Stimulated activated CD8-positive, alpha-beta memory T cell treated with anti-CD3 and anti-CD28 coated beads, Interleukin-7, amount 100 ng/mL, for 4 hours (primary cell): Measurements from ENCODE around the gene CHSY1.
A peak's percentile ranks its signal among the peaks of the same experiment; 100 is the strongest.

Source experiments
- DNase-seq, 2 donors: peaks; one replicate each; pipeline ENCODE4 v3.0.0-alpha.2; 2020; ENCODE audit warnings: low read depth in 2 of 2

Gene CHSY1

DNA sequence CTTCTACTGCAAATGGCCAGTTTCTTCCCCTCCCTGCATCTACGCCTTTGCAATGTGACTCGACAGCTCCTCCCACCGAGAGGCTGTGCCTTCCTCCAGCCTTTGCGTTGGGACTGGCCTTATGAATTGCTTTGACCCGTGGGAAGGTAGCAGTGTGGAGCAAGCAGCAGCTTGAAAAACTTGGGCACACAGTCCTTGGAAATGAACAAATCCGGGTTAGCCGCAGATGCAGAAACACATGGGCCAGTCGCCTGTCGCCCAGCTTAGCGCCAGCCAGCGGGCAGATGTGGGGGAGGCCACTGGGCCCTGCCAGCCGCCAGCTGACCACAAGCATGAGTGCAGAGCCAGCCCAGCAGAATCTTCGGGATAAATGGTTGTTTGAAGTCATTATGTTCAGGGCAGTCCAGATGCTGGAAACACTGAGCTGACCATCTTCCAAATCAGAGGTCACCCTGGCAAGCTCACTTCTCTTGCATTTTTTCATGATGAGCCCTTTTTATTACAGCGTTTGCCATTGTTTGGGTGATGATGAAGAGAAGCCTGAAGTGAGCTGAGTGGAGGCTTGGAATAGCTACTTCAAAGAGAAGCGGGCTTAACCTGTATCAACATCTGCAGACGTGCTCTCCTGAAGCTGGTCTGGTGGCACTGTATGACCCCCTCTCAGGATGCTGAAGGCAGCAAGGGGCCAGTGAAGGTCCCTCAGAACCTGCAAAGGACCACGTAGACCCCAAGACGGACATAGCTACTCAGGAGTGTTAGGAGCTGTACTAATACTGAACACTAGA lies 15.7 kb upstream of the CHSY1 start:
- DNase-seq, result no peak

DNA sequence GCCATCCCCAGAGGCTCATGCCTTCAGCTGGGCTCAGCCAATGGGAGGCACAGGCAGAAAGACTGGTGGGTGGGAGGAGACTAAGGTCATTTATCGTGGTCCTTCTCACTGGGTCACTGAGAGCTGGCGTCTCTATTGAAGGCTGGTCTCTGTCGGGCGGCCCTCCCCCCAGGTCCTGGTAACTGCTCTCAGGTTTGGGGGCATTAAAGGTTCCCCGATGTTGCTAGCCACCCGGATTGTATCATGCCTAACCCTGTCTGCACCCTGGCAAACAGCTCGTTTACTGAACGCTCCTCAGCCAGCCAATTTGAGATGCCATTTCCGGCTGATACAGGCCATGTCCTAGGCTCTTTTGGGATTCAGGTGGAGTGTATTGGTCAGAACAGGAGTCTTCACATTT lies 14.9 kb upstream of the CHSY1 start:
- DNase-seq, result no peak

DNA sequence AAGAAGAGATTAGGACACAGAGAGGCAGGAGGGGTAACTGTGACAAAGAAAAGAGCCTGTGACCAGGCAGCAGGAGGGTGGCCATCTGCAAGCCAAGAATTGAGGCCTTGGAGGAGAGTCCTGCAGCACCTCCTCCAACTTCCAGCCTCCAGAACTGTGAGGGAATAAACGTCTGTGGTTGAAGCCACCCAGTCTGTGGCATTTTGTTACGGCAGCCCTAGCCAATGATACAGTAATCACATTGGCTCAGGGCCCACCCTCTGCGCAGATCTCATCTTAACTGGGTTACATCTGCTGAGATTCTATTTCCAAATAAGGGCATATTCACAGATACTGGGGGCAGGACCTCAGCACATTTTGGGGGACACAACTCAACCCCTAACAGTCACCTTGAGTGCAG lies 14.2 kb upstream of the CHSY1 start:
- no peak for DNase-seq

DNA sequence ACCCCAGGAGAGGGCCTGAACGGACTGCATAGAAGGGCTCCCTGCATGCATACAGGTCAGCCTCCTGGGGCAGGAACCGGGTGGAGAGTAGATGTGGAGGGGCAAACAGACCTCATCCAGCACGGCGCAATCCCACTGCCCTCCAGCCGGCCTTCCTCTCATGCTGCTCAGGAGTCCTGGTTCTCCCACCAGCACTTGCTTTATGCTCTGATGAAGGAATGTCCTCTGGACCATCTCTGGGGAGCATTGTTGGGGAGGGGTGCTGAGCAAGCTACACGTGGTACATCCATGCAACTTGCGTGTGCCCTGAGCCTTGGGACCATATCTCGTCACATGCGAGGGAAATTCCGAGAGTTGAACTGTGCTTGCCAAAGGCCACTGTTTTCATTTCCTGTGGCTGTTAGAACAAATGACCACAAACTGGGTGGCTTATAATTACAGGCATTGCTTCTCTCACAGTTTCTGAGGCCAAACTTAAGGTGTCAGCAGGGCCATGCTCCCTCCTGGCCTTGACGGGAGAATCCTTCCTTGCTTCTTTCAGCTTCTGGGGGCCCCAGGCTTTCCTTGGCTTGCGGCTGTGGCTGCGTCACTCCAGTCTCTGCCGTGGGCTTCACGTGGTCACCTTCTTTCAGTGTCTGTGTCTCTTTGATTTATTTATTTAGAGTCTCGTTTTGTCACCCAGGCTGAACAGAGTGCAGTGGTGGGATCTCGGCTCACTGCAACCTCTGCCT lies 13.2 kb upstream of the CHSY1 start:
- DNase-seq, result no peak

DNA sequence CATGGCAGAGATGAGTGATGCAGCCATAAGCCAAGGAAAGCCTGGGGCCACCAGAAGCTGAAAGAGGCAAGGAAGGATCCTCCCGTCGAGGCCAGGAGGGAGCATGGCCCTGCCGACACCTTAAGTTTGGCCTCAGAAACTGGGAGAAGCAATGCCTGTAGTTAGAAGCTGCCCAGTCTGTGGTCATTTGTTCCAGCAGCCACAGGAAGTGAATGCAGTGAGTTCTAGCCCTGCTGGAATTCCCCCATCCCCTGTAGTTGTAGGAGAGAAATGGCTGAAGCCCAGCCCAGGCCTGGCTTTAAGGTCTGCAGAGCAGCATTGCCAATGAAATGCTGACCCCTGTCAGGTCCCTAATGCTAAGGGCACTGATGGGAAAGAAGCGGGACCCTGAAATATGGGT lies 12.2 kb upstream of the CHSY1 start:
- DNase-seq, result no peak

DNA sequence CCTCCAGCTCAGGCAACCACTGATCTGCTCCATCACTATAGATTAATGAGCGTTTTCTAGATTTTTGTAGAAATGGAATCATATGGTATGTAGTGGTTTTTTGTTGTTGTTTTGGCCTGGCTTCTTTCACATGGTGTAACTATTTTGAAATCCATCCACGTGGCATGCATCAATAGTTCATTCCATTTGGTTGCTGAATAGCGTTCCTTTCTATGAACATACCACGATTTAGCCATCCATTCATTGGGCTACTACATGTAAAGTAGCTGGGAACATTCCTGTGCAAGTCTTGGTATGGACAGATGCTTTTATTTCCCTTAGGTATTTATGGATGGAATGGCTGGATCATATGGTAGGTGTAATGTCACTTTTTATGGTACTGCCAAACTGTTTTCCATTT lies 10.7 kb upstream of the CHSY1 start:
- no peak for DNase-seq

DNA sequence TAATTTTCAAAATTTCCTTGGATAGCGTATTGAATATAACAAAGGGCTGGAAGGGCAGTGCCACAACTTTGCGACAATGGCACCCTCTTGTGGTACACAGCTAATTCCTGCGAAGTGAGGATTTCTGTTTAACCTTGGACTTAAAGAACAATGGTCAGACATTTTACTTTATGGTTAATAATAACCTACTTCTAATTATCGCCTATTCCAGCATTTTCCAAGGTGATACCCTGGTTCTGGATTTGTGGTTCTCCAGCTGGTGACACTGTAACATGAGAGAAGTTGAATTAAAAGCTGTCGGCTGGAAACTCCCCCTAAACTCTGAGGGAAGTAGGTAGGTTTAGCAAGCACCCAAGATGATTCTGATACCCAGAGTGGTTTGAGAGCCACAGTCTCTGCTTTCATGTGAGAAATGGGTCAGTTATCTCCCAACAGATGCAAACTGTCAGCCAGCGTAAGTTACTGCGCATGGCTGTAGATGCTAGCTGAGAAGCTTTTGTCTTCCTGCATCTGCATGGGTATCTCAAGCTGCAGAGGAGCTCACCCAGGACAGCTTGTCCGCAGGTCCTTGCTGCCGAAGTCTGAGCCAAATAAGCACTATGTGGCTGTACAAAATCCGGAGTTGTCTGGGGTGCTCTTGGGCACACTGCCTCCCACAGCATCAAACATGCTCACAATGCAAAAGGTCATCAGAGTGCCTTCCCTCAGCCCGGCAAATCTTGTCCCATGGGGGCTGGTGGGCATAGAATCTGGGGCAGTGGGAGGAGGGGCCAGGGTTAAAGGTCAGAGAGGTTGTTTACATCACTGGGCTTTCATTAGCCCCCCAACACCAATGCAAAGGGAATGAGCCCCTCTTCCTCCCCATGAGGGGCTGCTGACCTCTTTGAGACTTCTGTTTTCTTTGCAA lies 6.6 kb upstream of the CHSY1 start:
- DNase-seq, result peak; percentile 33 to 35

DNA sequence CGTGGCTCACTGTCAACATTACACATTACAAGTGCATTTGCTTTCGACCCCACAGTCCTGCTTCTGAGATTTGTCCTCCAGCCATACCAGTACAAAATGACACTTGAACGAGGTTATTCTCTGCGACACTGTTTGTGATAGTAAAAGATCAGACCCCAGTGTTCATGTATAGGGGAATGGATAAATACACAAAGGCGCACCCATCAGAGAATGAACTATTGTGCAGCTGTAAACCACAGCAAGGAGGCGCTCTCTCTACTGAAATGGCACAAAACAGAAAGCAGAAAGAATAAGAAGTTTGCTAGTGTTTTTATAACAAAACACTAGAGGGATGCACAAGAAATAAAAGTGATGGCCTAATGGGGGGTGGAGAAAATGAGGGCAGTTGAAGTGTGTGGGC lies 4.9 kb upstream of the CHSY1 start:
- DNase-seq, result no peak

DNA sequence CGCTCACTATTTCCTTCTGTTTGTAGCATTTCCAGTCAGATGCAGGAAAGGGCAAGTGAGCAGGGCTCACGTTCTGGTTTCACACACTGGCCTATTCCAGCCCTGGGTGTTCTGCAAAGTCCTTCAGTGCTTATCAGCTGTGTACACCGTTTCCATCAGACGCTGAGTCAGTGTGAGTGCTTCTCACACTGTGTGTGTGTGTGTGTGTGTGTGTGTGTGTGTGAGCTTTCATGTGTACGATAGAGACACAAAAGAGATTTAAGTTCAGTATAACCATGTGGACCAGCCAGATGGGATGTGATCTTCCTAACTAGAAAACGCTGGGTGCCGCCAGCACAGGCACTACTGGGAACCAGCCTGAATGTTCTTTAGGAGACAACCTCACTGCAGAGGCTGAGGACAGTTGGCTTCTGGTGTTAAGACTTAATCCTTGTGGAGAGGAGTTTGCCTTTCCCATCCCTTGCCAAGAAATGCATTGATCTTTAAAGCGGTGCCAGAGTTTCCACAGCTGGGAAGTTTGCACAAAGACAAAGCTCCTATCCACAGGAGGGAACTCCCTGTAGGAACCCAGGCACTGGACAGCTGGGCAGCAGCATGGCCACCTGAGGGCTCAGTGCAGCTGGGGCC lies 3.9 kb upstream of the CHSY1 start:
- DNase-seq, result no peak

DNA sequence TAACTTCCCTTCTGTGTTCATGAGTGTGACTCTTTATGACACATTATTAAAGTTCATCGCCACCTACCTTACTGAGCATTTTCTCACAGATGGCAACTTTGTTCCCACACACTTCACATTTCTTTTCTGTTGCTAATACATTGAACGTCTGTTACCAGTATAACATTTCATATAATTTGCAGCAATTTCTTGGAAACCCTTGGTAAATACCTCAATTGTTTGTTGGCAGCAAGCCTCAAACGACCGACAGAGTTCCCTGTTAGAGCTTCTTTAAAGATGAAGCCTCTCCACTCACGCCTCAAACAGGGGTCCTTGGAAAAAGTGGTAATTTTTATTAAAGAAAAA lies 3.2 kb upstream of the CHSY1 start:
- DNase-seq, result no peak

DNA sequence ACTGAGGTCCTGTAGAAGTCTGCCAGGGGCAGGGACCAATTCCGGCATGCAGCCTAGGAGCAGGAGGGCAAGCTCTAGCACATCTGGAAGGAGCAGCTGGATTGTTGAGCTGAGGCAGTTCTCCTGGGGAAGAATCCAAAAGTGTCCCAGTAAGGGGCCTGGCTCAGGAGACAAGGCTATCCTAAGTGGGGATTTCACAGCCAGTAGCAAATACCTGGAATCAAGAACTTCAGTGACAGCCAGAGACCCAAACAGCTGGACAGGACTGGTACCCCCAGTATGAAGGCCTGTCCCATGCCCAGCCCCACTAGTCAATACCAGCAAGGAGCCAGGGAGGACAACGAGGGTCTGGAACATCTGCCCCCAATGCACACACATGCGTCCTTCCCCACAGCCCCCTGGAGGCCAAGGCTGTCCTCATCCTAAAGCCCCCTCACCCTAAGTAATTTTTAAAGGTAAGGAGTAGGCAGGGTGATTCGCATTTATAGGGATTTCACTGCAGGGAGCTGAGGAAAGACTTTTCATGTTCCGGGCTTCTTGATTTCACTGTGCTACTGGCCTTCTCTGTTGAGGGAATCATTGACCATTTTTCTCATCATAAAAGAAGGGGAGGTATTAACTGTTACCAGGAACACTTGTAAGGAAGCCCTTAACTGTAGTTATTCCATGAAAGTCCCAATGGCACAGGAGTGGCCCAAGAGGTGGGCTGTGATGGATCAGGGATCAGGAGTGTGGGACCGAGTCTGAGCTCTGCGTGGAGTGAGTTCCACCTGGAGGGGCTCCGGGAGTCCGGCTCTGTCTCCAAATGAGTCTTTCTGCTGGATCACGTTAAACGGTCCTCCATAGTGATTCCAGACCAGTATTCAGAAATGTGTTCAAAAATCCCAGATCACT lies 2.6 kb upstream of the CHSY1 start:
- no peak for DNase-seq

DNA sequence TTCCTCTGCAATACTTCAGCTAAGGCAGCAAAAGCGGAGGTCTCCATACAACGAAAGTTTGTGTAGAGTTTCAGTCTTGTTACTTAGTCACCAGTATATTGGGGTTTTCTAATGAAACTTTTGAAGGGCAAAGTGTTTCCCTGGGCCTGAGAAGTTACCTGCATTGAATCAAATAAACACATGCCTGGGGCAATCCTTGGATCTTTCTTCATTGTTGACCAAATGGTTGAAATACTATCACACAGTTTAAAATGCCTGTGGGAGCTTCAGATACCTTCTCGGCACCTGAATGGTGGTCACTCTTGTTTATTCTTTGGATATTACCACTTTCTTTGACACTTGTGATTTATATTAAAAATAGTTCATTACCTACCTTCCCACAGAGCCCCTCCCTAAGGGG lies 988 bp upstream of the CHSY1 start:
- DNase-seq, result no peak

DNA sequence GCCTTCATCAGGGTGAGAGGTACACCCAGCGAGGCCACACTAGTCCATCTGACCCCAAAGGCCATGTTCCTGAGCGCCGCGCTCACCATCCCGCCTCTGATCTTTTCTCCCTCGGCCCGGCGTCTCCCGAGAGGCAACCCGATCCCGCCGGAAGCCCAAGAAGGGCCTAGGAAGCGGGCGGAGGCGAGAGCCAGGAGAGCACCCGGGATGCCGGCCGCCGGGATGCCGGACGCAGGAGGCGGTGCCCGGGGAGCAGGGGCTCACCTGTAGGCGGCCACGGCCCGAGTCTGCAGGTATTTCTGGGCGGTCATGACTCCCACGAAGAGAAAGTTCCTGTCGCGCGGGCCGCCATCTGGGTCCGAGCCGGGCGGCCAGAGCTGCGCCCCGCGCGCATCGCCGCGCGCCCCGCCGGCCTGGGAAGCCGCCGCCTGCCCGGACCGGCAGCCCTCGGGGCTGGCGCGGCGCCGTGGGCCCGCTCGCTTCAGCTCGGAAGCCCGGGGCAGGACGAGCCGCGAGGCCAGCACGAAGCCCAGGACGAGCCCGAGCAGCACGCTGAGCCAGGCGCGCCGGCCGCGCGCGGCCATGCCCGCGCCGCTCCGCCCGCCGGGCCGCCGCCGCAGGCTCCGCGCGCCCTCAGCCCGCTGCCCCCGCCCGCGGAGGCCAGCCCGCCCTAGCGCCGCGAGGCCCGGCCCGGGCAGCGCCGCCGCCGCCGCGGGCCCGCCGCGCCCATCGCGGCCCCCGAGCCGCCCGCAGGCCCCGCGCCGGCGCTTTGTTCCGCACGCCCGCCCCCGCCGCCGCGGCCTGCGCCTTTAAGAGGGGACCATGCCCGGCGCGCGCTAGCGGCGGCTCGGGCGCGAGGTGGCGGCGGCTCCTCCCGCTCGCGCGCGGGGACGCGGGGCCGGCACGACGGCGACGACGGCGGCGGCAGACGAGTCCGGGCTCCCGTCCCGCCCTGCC lies 697 bp downstream of the CHSY1 start:
- DNase-seq, result no peak

DNA sequence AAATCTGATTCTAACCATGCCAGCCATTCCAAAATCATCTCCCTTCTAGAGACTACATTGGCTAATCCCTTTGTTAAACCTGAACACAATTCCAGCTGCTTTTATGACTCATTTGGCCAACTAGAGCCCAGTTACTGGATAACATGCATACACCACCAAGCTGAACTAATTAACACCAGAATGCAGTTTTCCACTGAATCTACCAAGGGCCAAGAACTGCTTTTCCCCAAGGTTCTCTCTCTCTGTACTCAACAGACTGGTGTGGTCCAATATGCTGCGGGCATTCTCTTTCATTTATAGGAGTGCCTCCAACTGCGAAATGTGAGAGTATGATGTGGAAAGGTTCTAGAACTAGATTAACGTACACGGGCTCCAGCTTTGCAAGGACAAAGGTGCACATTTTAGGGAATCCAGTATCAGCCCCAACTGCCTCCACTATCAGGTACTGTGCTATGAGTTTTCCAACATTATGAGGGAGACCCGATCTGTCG lies 1.5 kb downstream of the CHSY1 start:
- DNase-seq, result no peak

DNA sequence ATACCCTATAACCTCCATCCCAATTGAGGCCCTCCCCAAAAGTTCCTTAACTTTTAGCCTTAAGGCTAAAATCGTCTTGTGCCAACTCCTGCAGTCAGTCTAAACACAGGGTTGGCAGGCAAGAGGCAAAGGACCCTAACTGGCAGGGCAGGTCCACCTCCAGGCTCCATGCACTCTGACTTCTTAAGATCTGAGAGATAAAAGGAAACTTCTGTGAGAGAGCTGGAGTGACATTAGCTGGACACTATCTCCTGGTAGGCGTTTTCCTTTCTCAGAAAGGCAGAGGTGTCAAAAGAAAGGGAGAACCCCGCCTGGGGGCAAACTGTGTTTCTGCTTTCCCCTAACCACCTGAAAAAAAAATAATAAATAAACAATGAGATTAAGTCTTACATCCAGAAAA lies 3.6 kb downstream of the CHSY1 start:
- no peak for DNase-seq

DNA sequence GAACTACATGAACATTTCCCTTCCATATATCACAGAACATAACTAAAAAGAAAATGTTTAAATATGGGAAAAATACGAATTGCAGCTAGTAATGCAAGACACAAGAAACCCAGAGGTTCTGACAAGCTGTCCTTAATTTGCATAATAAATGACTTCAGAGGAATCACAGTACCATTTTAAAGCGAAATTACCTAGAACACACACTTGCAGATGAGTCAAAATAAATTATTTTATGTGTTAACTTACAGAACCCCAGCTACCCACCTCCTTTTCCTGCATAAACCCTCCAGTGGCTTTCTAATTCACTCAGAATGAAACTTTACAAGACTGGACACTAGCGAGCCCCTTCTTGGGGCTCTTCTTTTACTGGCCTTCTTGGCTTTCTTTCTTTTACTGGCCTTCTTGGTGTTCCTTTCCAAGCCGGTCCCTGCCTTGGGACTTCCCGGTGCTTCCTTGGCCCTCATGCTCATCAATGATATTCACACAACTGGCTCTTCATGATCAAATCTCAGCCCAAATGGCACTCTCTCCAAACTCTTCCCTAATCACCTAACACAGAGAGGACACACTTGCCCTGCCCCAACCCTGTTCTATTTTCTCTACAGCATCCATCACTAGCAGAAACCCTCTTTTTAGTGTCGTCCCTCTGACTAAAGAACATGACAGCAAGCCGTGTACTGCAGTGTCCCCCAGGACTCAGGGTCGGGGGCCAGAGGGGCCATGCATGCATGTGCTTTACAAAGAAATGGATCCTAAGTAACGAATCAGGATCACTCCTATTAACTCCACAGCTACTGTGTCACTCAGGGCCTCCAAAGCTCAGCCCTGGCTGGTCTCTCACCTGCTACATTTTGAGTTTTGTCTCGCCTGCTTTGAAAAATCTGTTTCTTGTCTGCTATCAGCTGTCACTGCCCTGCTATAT lies 4.8 kb downstream of the CHSY1 start:
- no peak for DNase-seq

DNA sequence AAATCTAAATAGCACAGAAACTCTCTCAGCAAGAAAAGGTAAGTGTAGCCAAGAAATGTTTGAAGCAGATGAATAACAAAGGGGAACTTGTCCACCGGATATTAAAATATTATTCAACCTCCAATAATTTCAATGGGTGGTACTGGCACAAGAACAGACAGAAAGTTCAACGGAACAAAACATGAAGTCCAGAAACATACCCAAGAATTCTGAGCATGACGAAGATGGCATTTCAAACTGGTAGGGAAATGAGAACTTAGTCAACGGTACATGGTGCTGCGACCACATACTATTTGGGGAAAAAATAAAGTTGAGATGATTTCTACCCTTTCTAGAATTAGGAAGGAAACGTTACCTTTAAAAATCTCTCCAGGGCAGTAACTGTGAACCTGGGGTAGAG lies 5.5 kb downstream of the CHSY1 start:
- no peak for DNase-seq

DNA sequence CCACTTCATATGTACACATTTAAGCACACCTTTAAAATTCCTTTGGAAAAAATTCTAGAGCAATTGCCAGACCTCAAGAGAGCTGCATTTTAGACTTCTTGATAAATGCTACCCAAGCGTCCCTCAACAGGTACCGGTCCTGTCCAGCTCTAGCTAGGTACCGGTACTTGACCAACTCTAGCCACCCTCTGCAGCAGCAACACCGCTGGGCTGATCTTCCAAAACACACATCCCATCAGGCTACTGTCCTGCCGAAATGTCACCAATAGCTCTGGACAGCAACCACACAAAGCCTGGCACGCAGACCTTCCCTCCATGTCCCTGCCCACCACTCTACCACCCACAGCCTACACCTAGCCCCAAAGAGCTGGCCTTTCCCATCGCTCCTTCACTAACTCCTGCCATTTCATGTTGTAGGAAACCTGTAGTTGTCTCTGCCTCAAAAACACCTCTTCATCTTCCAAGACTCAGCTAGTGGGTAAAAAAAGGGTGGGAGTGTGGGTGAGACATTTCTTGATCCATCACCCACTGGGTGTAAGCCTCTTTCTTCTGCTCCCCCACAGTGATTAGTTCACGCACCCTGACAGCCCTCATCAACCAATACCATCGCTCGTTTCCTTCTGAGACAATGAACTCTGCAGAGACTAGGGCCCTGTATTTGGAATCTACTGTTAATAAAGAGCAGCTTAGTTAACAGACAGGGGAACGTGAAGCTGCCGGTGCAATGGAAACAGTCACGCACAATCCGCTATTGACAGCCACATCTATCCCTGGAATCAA lies 6.8 kb downstream of the CHSY1 start:
- no peak for DNase-seq
